ENCODE measurements around the gene CRYGD. TPM values are rescaled to one million over a fixed set of nuclear protein-coding genes. Genes with fewer than 3 reads are reported as not detected.

CRYGD gene
- total RNA-seq, 1 donor from 2014 or later = not detected

DNA sequence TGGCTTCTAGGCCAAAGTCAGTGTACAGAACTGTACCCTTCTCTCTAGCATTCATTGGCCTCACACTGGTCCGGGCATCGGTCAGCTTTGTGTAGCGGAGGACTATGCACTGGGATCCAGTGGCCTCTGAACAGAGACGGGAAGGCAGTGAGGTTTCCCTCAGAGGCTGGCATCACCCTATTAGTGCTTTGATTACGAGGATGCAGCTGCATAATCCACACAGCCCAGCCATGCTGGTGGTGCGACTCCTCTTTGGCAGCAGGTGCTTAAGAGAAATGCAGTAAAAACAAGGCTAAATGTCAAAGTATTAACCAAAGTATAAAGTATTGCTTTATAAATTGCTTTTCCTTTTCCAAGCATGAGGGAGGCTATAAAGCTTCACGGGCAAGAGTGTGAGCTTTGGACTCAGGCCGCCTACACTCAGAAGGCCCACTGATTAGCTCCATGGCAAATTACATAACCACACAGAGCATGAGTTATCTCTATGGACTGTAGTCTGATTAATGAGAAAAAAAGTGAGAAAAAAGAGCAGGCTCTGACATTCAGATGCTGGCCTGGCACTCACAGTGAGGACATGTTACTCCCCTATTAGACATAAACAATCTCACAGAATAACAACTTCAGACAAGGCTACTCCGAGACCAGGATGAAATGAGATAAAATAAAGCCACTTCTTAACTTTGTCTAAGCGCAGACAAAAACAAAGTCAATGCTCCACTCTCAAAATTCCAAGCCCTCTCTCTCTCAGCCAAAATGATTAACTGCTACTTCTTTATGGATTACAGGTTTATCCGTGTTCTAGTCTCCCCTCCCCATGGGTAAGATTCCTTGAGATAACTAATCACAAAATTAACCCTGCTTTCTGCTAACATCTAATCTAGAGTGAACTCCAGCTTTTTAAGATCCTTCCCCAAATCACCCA lies 11.7 kb upstream of the CRYGD start:
- H3K9me3 Mint-ChIP-seq = no peaks in the 10 kb centered on the region

DNA sequence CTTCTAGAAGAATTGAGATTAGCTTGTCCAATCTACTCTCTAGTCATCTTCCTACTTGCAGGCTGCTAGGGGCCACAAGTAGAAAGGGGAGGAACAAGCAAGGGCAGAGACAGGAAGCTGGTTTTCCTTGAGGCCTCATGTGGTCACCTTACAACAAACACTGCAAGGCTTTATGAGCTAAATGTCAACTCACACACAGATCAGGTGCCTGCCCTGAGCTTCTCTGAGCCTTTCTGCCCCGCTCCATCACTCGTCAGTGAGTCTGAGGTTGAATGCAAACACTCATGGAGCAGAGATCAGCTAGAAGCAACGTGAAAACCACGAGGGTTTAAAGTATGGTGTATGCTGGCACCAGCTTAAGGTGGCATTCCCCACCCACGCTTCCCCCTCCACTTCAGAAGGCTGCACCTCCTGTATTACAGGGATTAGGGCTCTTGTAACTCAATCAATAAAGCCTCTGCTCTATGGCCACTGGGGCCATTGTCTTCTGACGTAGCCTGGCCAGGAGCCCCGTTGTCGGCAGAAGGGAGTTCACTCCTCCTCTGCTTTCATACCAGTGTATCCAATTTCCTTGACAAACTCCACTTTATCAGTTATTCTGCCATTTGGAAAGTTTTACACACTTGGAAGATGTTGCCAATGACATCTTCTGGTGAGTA lies 10.7 kb upstream of the CRYGD start:
- DNase-seq (ENCODE audit: low read depth, low spot score) = no peak
- Mint-ChIP-seq H3K36me3 (ENCODE audit: low read depth) (no peaks in the 10 kb centered on the region), H3K4me1 (peaks cover 3% of the 10 kb centered on the region), H3K27me3 (ENCODE audit: low read depth) (no peaks in the 10 kb centered on the region), H3K9me3 (no peaks in the 10 kb centered on the region), H3K27ac (ENCODE audit: unreplicated experiment) (no peak overlapping the region), H3K4me3 (no peak overlapping the region)
- TF ChIP-seq, protein P1, sequence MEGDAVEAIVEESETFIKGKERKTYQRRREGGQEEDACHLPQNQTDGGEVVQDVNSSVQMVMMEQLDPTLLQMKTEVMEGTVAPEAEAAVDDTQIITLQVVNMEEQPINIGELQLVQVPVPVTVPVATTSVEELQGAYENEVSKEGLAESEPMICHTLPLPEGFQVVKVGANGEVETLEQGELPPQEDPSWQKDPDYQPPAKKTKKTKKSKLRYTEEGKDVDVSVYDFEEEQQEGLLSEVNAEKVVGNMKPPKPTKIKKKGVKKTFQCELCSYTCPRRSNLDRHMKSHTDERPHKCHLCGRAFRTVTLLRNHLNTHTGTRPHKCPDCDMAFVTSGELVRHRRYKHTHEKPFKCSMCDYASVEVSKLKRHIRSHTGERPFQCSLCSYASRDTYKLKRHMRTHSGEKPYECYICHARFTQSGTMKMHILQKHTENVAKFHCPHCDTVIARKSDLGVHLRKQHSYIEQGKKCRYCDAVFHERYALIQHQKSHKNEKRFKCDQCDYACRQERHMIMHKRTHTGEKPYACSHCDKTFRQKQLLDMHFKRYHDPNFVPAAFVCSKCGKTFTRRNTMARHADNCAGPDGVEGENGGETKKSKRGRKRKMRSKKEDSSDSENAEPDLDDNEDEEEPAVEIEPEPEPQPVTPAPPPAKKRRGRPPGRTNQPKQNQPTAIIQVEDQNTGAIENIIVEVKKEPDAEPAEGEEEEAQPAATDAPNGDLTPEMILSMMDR (conservative IDR thresholded peaks at IDR 0.05) = no peak

More for the DNA sequence above, 11.7 kb upstream of the CRYGD start:
- TF ChIP-seq, protein P1 (conservative IDR thresholded peaks at IDR 0.05) = no peak
- Mint-ChIP-seq H3K27ac (ENCODE audit: unreplicated experiment) (no peak overlapping the region), H3K4me1 (peaks cover 3% of the 10 kb centered on the region), H3K36me3 (ENCODE audit: low read depth) (no peaks in the 10 kb centered on the region), H3K27me3 (ENCODE audit: low read depth) (no peaks in the 10 kb centered on the region), H3K4me3 (no peak overlapping the region)
- no peak for DNase-seq (ENCODE audit: low read depth, low spot score)

DNA sequence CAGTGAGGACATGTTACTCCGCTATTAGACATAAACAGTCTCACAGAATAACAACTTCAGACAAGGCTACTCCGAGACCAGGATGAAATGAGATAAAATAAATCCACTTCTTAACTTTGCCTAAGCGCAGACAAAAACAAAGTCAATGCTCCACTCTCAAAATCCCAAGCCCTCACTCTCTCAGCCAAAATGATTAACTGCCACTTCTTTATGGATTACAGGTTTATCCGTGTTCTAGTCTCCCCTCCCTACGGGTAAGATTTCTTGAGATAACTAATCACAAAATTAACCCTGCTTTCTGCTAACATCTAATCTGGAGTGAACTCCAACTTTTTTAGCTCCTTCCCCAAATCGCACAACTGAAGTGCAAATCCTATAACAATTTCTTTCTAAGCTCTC lies 6.4 kb upstream of the CRYGD start:
- Mint-ChIP-seq H3K9me3 (no peaks in the 10 kb centered on the region), H3K36me3 (ENCODE audit: low read depth) (no peaks in the 10 kb centered on the region), H3K4me1 (peaks cover 8% of the 10 kb centered on the region), H3K27me3 (ENCODE audit: low read depth) (no peaks in the 10 kb centered on the region), H3K27ac (ENCODE audit: unreplicated experiment) (no peak overlapping the region), H3K4me3 (no peak overlapping the region)
- TF ChIP-seq, protein P1 (conservative IDR thresholded peaks at IDR 0.05) = no peak
- no peak for DNase-seq (ENCODE audit: low read depth, low spot score)

DNA sequence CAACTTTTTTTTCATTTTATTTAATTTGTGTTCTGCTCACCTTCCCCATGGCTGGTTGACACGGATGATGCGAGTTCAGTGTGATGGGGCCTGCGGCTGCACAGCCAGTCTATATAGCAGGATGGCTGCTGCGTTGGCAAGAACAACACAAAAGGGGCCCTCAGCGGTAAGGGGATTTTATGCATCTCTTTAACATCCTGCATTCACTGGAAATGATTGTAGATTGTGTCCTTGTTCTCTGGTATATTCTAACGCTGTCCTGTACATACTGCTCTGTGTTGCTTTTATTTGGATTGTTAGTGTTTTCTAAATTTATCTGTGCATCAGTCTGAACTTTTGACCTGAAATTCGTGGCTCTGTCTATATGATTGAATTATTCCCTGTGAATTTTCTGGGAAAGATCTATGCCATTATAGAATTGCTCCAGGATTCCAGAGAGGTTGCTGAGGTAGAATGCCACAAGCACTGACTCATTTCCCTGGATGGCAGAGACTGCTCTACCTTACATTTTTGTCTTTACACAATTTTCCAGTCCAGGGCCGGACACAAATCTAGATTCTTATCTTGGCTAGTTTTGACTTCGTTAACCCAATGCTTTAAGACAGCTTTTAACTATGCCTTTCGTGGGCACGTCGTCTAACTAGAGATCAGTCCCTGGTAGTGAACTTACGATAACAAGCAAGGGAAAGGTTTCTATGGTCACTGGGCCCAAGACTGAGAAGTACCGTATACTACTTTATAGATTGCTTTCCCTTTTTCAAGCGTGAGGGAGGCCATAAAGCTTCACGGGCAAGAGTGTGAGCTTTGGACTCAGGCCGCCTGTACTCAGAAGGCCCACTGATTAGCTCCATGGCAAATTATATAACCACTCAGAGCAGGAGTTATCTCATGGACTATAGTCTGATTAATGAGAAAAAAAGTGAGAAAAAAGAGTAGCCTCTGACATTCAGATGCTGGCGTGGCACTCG lies 5.7 kb upstream of the CRYGD start, which contains the start of gene CRYGC:
Gene CRYGC (minus strand): TSS at position 85 of the 968 bp plus-strand sequence. CDS start 36 bp downstream, at position 49.
- no peak within 1 kb of the TSS for H3K4me3 Mint-ChIP-seq
- H3K9me3 Mint-ChIP-seq = no peaks in the 10 kb centered on the region
- no peak for DNase-seq (ENCODE audit: low read depth, low spot score)
- peaks cover 8% of the 10 kb centered on the region for H3K4me1 Mint-ChIP-seq
- H3K36me3 Mint-ChIP-seq (ENCODE audit: low read depth) = no peaks in the 10 kb centered on the region
- TF ChIP-seq, protein P1 (conservative IDR thresholded peaks at IDR 0.05) = no peak
- no peak within 1 kb of the TSS for H3K27ac Mint-ChIP-seq (ENCODE audit: unreplicated experiment)
- H3K27me3 Mint-ChIP-seq (ENCODE audit: low read depth) = no peaks in the 10 kb centered on the region

DNA sequence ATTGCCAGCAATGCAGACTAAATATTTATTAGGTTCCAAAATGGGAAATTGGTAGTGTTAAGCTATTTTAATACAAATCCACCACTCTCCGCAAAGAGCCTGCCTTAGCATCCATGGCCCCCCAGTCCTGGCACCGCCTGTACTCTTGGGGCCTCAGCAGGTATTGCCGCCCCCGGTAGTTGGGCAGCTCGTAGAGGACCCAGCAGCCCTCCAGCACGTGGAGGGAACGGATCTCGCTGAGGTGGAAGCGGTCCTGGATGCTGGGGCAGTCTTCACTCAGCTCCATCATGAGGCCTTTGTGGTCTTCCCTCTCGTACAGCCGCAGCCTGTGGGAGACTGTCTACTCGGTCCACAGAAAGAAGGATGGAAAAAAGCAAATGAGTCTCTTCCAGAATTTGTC lies 3.8 kb upstream of the CRYGD start:
- Mint-ChIP-seq H3K9me3 (peaks cover 4% of the 10 kb centered on the region), H3K4me3 (no peak overlapping the region), H3K27me3 (ENCODE audit: low read depth) (no peaks in the 10 kb centered on the region), H3K27ac (ENCODE audit: unreplicated experiment) (no peak overlapping the region), H3K36me3 (ENCODE audit: low read depth) (no peaks in the 10 kb centered on the region), H3K4me1 (peaks cover 8% of the 10 kb centered on the region)
- TF ChIP-seq, protein P1 (conservative IDR thresholded peaks at IDR 0.05) = no peak
- no peak for DNase-seq (ENCODE audit: low read depth, low spot score)
